HepG2 (cell line): ENCODE results near the gene PARP14. TPM values are rescaled to one million over a fixed set of nuclear protein-coding genes. Genes with fewer than 3 reads are reported as not detected.

ENCODE experiments used
- CCAR2 ChIP-seq: fragments of 200-400 bp; formaldehyde crosslinking; optimal IDR thresholded peaks from 2 replicates; pipeline ENCODE3; 2018; ENCODE audit warnings: low read depth, mild to moderate bottlenecking, low read length, moderate library complexity
- FOXJ3 ChIP-seq: sonication (generic); formaldehyde crosslinking; IDR thresholded peaks from 2 replicates; pipeline ENCODE4 v1.4.0; 2020; ENCODE audit warnings: missing genetic modification reagents, mild to moderate bottlenecking, borderline replicate concordance
- HDAC2 ChIP-seq: sonication (generic); formaldehyde crosslinking; IDR thresholded peaks from 2 replicates; pipeline ENCODE4 v1.4.0; 2020; ENCODE audit warnings: missing genetic modification reagents
- HHEX ChIP-seq: IDR thresholded peaks from 2 replicates; pipeline ENCODE4 v1.6.1; 2016; ENCODE audit warnings: control low read depth
- KLF12 ChIP-seq: sonication (generic); formaldehyde crosslinking; IDR thresholded peaks from 2 replicates; pipeline ENCODE4 v1.4.0; 2020; ENCODE audit warnings: missing genetic modification reagents, borderline replicate concordance
- MED1 ChIP-seq: sonication (generic); formaldehyde crosslinking; IDR thresholded peaks from 2 replicates; pipeline ENCODE4 v1.4.0; 2020; ENCODE audit warnings: missing genetic modification reagents
- PHF20 ChIP-seq: sonication (generic); formaldehyde crosslinking; IDR thresholded peaks from 2 replicates; pipeline ENCODE4 v1.5.0; 2020; ENCODE audit warnings: mild to moderate bottlenecking, missing genetic modification reagents
- REL ChIP-seq: sonication (generic); formaldehyde crosslinking; conservative IDR thresholded peaks from 2 replicates; pipeline ENCODE4 v1.8.0; 2022; ENCODE audit warnings: mild to moderate bottlenecking, missing genetic modification reagents, moderate library complexity
- SRSF4 ChIP-seq: fragments of 200-400 bp; formaldehyde crosslinking; IDR thresholded peaks from one replicate; pipeline ENCODE4 v1.6.1; 2018; ENCODE audit warnings: mild to moderate bottlenecking, low read depth, low read length, moderate library complexity; ENCODE audit not compliant: poor library complexity, severe bottlenecking
- STAG1 ChIP-seq: sonication (generic); formaldehyde crosslinking; IDR thresholded peaks from 2 replicates; pipeline ENCODE4 v1.4.0; 2020; ENCODE audit warnings: missing genetic modification reagents
- TARDBP ChIP-seq: sonication (generic); formaldehyde crosslinking; IDR thresholded peaks from 2 replicates; pipeline ENCODE4 v1.8.0; 2022; ENCODE audit warnings: mild to moderate bottlenecking, missing genetic modification reagents
- TRAFD1 ChIP-seq: sonication (generic); formaldehyde crosslinking; IDR thresholded peaks from 2 replicates; pipeline ENCODE4 v1.5.1; 2020; ENCODE audit warnings: missing genetic modification reagents, mild to moderate bottlenecking, borderline replicate concordance
- TRIM22 ChIP-seq: fragments of 450-650 bp; IDR thresholded peaks from 2 replicates; pipeline ENCODE4 v1.6.1; 2017
- ZBTB20 ChIP-seq: sonication (generic); formaldehyde crosslinking; IDR thresholded peaks from 2 replicates; pipeline ENCODE4 v1.8.1; 2023; ENCODE audit warnings: missing genetic modification reagents, low read depth, mild to moderate bottlenecking, borderline replicate concordance
- ZNF280B ChIP-seq: sonication (generic); formaldehyde crosslinking; IDR thresholded peaks from 2 replicates; pipeline ENCODE4 v1.5.0; 2020; ENCODE audit warnings: missing genetic modification reagents, mild to moderate bottlenecking, borderline replicate concordance
- ZNF292 ChIP-seq: sonication (generic); formaldehyde crosslinking; IDR thresholded peaks from 2 replicates; pipeline ENCODE4 v1.8.1; 2022; ENCODE audit warnings: mild to moderate bottlenecking, low read depth, missing genetic modification reagents, borderline replicate concordance
- ZNF441 ChIP-seq: sonication (generic); formaldehyde crosslinking; IDR thresholded peaks from 2 replicates; pipeline ENCODE4 v1.7.0; 2021; ENCODE audit warnings: missing genetic modification reagents, borderline replicate concordance
- ZNF850 ChIP-seq: sonication (generic); formaldehyde crosslinking; conservative IDR thresholded peaks from 2 replicates; pipeline ENCODE4 v1.9.0; 2021; ENCODE audit warnings: mild to moderate bottlenecking, missing genetic modification reagents
- polyA plus RNA-seq, 8 experiments: library from polyadenylated mRNA; depleted of rRNA in 3 of 8; stranded (reverse) in 7 of 8; unstranded in 1 of 8; fragments of >200 nt; fragmentation: Illumina TruSeq in 4 of 8; extraction: Trizol in 4 of 8; gene quantifications; 2 replicates each; pipeline versions ENCODE4 v1.2.1 to v1.2.3, GENCODE V29; 2011 to 2016; ENCODE audit warnings: low read depth in 4 of 8, missing spikeins in 1 of 8, mixed read lengths in 1 of 8; ENCODE audit not compliant: insufficient read depth in 1 of 8
- total RNA-seq, 5 experiments: library from RNA; depleted of rRNA; stranded (reverse); fragments of >200 nt; fragmentation: Illumina TruSeq; extraction: Trizol; gene quantifications; 2 replicates each; pipeline ENCODE4 v1.2.3, GENCODE V29; 2016; ENCODE audit warnings: low read depth in 1 of 5

The PARP14 gene
- total and polyA plus RNA-seq, 2 of the 13 experiments (the other 11 are each of a cell fraction or from before 2014, with no cell fraction given), result 9.0 to 19.1 TPM

GRCh38 chr3:122680475-122681283 lies at the start of gene PARP14 (continued):
- TF ChIP-seq TRIM22 (no peak), STAG1 (CRISPR knock-in tag) (no peak), KLF12 (CRISPR knock-in tag) (no peak), TRAFD1 (no peak), ZNF850 (no peak), HDAC2 (no peak), MED1 (CRISPR knock-in tag) (no peak), TARDBP (CRISPR knock-in tag) (no peak), FOXJ3 (no peak), ZNF280B (CRISPR knock-in tag) (peak; percentile 71; the same call in 1 of the 2 replicates), CCAR2 (no peak), SRSF4 (no peak), PHF20 (CRISPR knock-in tag) (no peak), HHEX (CRISPR knock-in tag) (no peak), ZBTB20 (CRISPR knock-in tag) (no peak), ZNF292 (CRISPR knock-in tag) (peak; percentile 67; the same call in 1 of the 2 replicates), ZNF441 (peak; percentile 24; the same call in 1 of the 2 replicates), REL (CRISPR knock-in tag) (0 out of 2 replicates have a peak, but pooled peaks have one; percentile 17)
